Spleen (tissue), 7 donors: Measurements from ENCODE around the gene SLC23A2.

ENCODE experiments used
- CTCF ChIP-seq, 11 experiments: fragments of 200-600 bp in 7 of 11; fragments of 450-650 bp in 4 of 11; sonication (generic) in 4 of 11; IDR thresholded peaks in 8 of 11; conservative IDR thresholded peaks in 3 of 11; 1 replicate in 7 of 11; 2 replicates in 4 of 11; pipeline versions ENCODE4 v1.4.0 to v1.8.0; 2016 to 2021; ENCODE audit warnings: antibody characterized with exemption in 11 of 11, inconsistent platforms in 4 of 11, mild to moderate bottlenecking in 1 of 11
- POLR2AphosphoS5 ChIP-seq, 3 donors: sonication (generic); formaldehyde crosslinking; IDR thresholded peaks; one replicate each; pipeline ENCODE4 v1.5.1; 2017; ENCODE audit warnings: antibody characterized with exemption in 3 of 3
- donor health status: DM: no; HTN: no; CAD: no; lungs with moderate emphysema.
- donor health status: DM: no; HTN: no; CAD: no.
- donor health status: DM: no; HTN: no; CAD: no.

- TF ChIP-seq POLR2AphosphoS5 (IDR thresholded peaks at IDR 0.05) (no peak), CTCF (IDR thresholded peaks at IDR 0.05 in 8 of 11, conservative IDR thresholded peaks at IDR 0.05 in 3 of 11) (no peak)
Measured at GRCh38 chr20:4893709-4894108, 107.6 kb downstream of the SLC23A2 start.
